ENCODE measurements around the gene MMEL1.

- TF ChIP-seq POLR2A (IDR thresholded peaks at IDR 0.05), result no peak
- no peak for TF ChIP-seq CTCF (IDR thresholded peaks at IDR 0.05)
Measured at GRCh38 chr1:2544093-2544874, 88.5 kb downstream of the MMEL1 start.

Measured in right lobe of liver (tissue), 4 donors.